ENCODE data around the gene RTTN. TPM values are rescaled to one million over a fixed set of nuclear protein-coding genes. Genes with fewer than 3 reads are reported as not detected.

Gene RTTN
- polyA plus RNA-seq, 2 of the 4 experiments (the other 2 are of a cell fraction), result 8.4 to 24.6 TPM

- FAIRE-seq, result no peak
- POLR2A ChIA-PET, result interaction anchor here (0.9 kb wide), 1 partner anchor 65 kb away, joined by 4 read pairs; no protein-coding TSS in a partner anchor
Measured at GRCh38 chr18:70151614-70152013, 53.9 kb downstream of the RTTN start.

GRCh38 chr18:70149616-70150301, 55.7 kb downstream of the RTTN start:
- DNase-seq (ENCODE audit: low read depth in 1 of 2, low spot score in 1 of 2), result no peak
- Histone ChIP-seq H3K4me3 (no peak overlapping the region), H3K4me1 (peaks cover 2% of the 10 kb centered on the region; the same call in 1 of the 3 replicates), H3K9me3 (no peaks in the 10 kb centered on the region), H3K4me2 (no peak overlapping the region), H3K27ac (no peak overlapping the region)
- ATAC-seq, result no peak
- 92% methylated on average over 5 of the region's 5 CpGs for WGBS (ENCODE audit: missing lambda C conversion rate)
- ChIA-PET CTCF (interaction anchor here (0.6 kb wide), 1 partner anchor 46 kb away, joined by 3 read pairs; no protein-coding TSS in a partner anchor), POLR2A (no interaction called here)
- no peak for FAIRE-seq
- TF ChIP-seq ZNF302 (CRISPR knock-in tag; IDR thresholded peaks at IDR 0.05), result no peak
- TF ChIP-seq HOXA7 (CRISPR knock-in tag; IDR thresholded peaks at IDR 0.05), result no peak
- no peak for TF ChIP-seq SMC3 (IDR thresholded peaks at IDR 0.05)
- no peak for TF ChIP-seq TFCP2L1 (CRISPR knock-in tag; IDR thresholded peaks at IDR 0.05)
- no peak for TF ChIP-seq FOSB (CRISPR knock-in tag; IDR thresholded peaks at IDR 0.05)
- TF ChIP-seq FOXS1 (CRISPR knock-in tag; IDR thresholded peaks at IDR 0.05), result no peak
- TF ChIP-seq CHD4 (IDR thresholded peaks at IDR 0.05; ENCODE audit: borderline replicate concordance), result no peak

More at GRCh38 chr18:70151614-70152013, 53.9 kb downstream of the RTTN start:
- TF ChIP-seq RAD21 (conservative IDR thresholded peaks at IDR 0.05 in 1 of 2, IDR thresholded peaks at IDR 0.05 in 1 of 2) (no peak), KDM5A (IDR thresholded peaks at IDR 0.05) (no peak), POLR2AphosphoS2 (conservative IDR thresholded peaks at IDR 0.05; ENCODE audit: low read length) (no peak), TP53 (CRISPR knock-in tag; IDR thresholded peaks at IDR 0.05) (no peak), PHF8 (IDR thresholded peaks at IDR 0.05; ENCODE audit: borderline replicate concordance, low read depth) (no peak), EHF (CRISPR knock-in tag; IDR thresholded peaks at IDR 0.05) (no peak)
- Histone ChIP-seq H3K4me3 (no peak overlapping the region), H3K27ac (no peak overlapping the region), H3K9me3 (no peaks in the 10 kb centered on the region), H3K4me1 (peaks cover 5% of the 10 kb centered on the region; the same call in 1 of the 3 replicates), H3K4me2 (no peak overlapping the region)
- DNase-seq (ENCODE audit: low read depth in 1 of 2, low spot score in 1 of 2), result no peak
- CTCF ChIA-PET, result interaction anchor here (0.6 to 1.4 kb wide), 2 partner anchors 244 to 282 kb away, joined by 3 read pairs; no protein-coding TSS in a partner anchor
- ATAC-seq, result no peak
- WGBS (ENCODE audit: missing lambda C conversion rate), result 86% methylated on average over 3 of the region's 3 CpGs

- H3K4me3 ChIP-seq, result no peak overlapping the region
- no peak for ATAC-seq
- no peak for DNase-seq (ENCODE audit: low read depth in 1 of 2, low spot score in 1 of 2)
- no peak overlapping the region for H3K27ac ChIP-seq
- H3K4me2 ChIP-seq, result no peak overlapping the region
- no peaks in the 10 kb centered on the region for H3K9me3 ChIP-seq
- FAIRE-seq, result no peak
- TF ChIP-seq EHF (CRISPR knock-in tag; IDR thresholded peaks at IDR 0.05), result no peak
- TF ChIP-seq BHLHE40 (IDR thresholded peaks at IDR 0.05; ENCODE audit: low read depth, low read length), result no peak
- no peak for TF ChIP-seq ZC3H11A (IDR thresholded peaks at IDR 0.05)
- TF ChIP-seq MAX (IDR thresholded peaks at IDR 0.05), result no peak
- TF ChIP-seq HOXB13 (CRISPR knock-in tag; IDR thresholded peaks at IDR 0.05; ENCODE audit: low read depth), result no peak
- TF ChIP-seq HOXA7 (CRISPR knock-in tag; IDR thresholded peaks at IDR 0.05), result no peak
- TF ChIP-seq MAZ (IDR thresholded peaks at IDR 0.05; ENCODE audit: borderline replicate concordance, low read depth, low read length), result no peak
- no peak for TF ChIP-seq E2F6 (IDR thresholded peaks at IDR 0.05; ENCODE audit: borderline replicate concordance, low read depth)
- no peak for TF ChIP-seq PHF8 (IDR thresholded peaks at IDR 0.05; ENCODE audit: borderline replicate concordance, low read depth)
- TF ChIP-seq BCL3 (IDR thresholded peaks at IDR 0.05), result no peak
- TF ChIP-seq TP53 (CRISPR knock-in tag; IDR thresholded peaks at IDR 0.05), result no peak
- no peak for TF ChIP-seq POLR2A (IDR thresholded peaks at IDR 0.05; ENCODE audit: low read length)
- TF ChIP-seq RNF2 (IDR thresholded peaks at IDR 0.05; ENCODE audit: borderline replicate concordance, low read depth), result no peak
- TF ChIP-seq JUN (IDR thresholded peaks at IDR 0.05), result no peak
- TF ChIP-seq HOXB5 (CRISPR knock-in tag; IDR thresholded peaks at IDR 0.05), result no peak
- TF ChIP-seq HEYL (CRISPR knock-in tag; IDR thresholded peaks at IDR 0.05), result no peak
- ChIA-PET CTCF (interaction anchor here (0.6 kb wide), 1 partner anchor 47 kb away, joined by 3 read pairs; no protein-coding TSS in a partner anchor), POLR2A (no interaction called here)
- no peaks in the 10 kb centered on the region for H3K4me1 ChIP-seq
- WGBS (ENCODE audit: missing lambda C conversion rate), result 100% methylated on average over 2 of the region's 2 CpGs
Measured at GRCh38 chr18:70149156-70149555, 56.3 kb downstream of the RTTN start.

Data from A549 (cell line).